Lower leg skin (tissue), 4 donors: ENCODE measurements around the gene ADNP. TPM values are rescaled to one million over a fixed set of nuclear protein-coding genes. Genes with fewer than 3 reads are reported as not detected.

ENCODE experiments used
- DNase-seq, 2 donors: peaks; one replicate each; pipeline ENCODE4 v3.0.0-alpha.2; 2019; ENCODE audit warnings: low spot score in 2 of 2
- H3K4me3 ChIP-seq: fragments of 200-600 bp; sonication (generic); 2 replicates; pipeline ENCODE4 v1.5.1; 2017; ENCODE audit warnings: mild to moderate bottlenecking, low read depth; ENCODE audit not compliant: poor library complexity, severe bottlenecking
- CTCF ChIP-seq, 3 donors: fragments of 450-650 bp; IDR thresholded peaks; one replicate each; pipeline ENCODE4 v1.5.1; 2016; ENCODE audit warnings: antibody characterized with exemption in 3 of 3, mild to moderate bottlenecking in 3 of 3, moderate library complexity in 2 of 3
- POLR2A ChIP-seq, 2 donors: fragments of 450-650 bp; IDR thresholded peaks; one replicate each; pipeline ENCODE4 v1.6.1; 2016 to 2017; ENCODE audit warnings: antibody characterized with exemption in 2 of 2, mild to moderate bottlenecking in 1 of 2, moderate library complexity in 1 of 2
- WGBS, 2 donors: methylation state at CpG; one replicate each; pipeline ENCODE4 v1.1.5; 2018; 5-methylcytosine and 5-hydroxymethylcytosine counted together
- intact Hi-C: fragments of 100-400 bp; cut with DNase I; formaldehyde crosslinking; loops from one replicate; pipeline ENCODE4 v1.15.0; 2023; ENCODE audit warnings: low total_unique reads
- total RNA-seq, 4 donors: library from RNA; depleted of rRNA; stranded (reverse); fragments of >200 nt; gene quantifications; one replicate each; pipeline ENCODE4 v1.1.0, GENCODE V29; 2016

The ADNP gene
- total RNA-seq, 4 donors from 2014 or later: 46.9 to 64.0 (median 53.3) TPM

GRCh38 chr20:50844430-50845100 is 86.7 kb downstream of the ADNP start:
- DNase-seq: peak in 1 of 2 donors; percentile 53
- no peak overlapping the region for H3K4me3 ChIP-seq
- WGBS, 2 donors: 53 to 82% methylated on average over 9 of the region's 9 CpGs
- intact Hi-C loops: no loop called here
- TF ChIP-seq POLR2A (IDR thresholded peaks at IDR 0.05) (no peak), CTCF (IDR thresholded peaks at IDR 0.05) (no peak)

- 87 to 89% methylated on average over 9 of the region's 9 CpGs for WGBS, 2 donors
- TF ChIP-seq CTCF (IDR thresholded peaks at IDR 0.05): no peak
- TF ChIP-seq POLR2A (IDR thresholded peaks at IDR 0.05): no peak
- DNase-seq: no peak
These were observed 87.6 kb downstream of the ADNP start for GRCh38 chr20:50843331-50844276.

GRCh38 chr20:50842821-50843220 is 88.4 kb downstream of the ADNP start:
- no peak overlapping the region for H3K4me3 ChIP-seq
- no peak for TF ChIP-seq CTCF (IDR thresholded peaks at IDR 0.05)
- intact Hi-C loops: no loop called here
- 84 to 93% methylated on average over 5 of the region's 5 CpGs for WGBS, 2 donors
- DNase-seq: no peak

More at GRCh38 chr20:50843331-50844276, 87.6 kb downstream of the ADNP start:
- H3K4me3 ChIP-seq: no peak overlapping the region
- intact Hi-C loops: no loop called here

Other genes with a start within 250 kb of the ADNP start
- 10 to 100 TPM in 1 of 4 donors, 1 to 10 TPM in 3; 1.8 to 12.7 (median 4.9) TPM for gene RIPOR3, start 239.9 kb downstream of the ADNP start, total RNA-seq
- gene PARD6B, start 199.9 kb downstream of the ADNP start, total RNA-seq: 10 to 100 TPM; 10.5 to 11.8 (median 10.9) TPM
- gene BCAS4, start 136.4 kb downstream of the ADNP start, total RNA-seq: 1 to 10 TPM; 1.3 to 7.7 (median 3.5) TPM
- gene DPM1, start 27.1 kb upstream of the ADNP start, total RNA-seq: 10 to 100 TPM; 38.8 to 79.6 (median 49.7) TPM
- 1 to 10 TPM; 5.8 to 8.0 (median 6.8) TPM for gene MOCS3, start 27.4 kb upstream of the ADNP start, total RNA-seq
- gene KCNG1, start 91.7 kb upstream of the ADNP start, total RNA-seq: 1 to 10 TPM in 2 of 4 donors, under 1 TPM in 1, not detected in 1; 0.54 to 2.4 (median 1.6) TPM